PC-9 (cell line): ENCODE results near the gene WSCD1.

Experiments used
- CTCF ChIP-seq: fragments of 200-600 bp; sonication (generic); conservative IDR thresholded peaks from 2 replicates; pipeline ENCODE4 v1.6.1; 2017; ENCODE audit warnings: mixed run types, antibody characterized with exemption, mild to moderate bottlenecking, moderate library complexity
- EZH2 ChIP-seq: fragments of 200-600 bp; sonication (generic); IDR thresholded peaks from 2 replicates; pipeline ENCODE4 v1.8.0; 2017; ENCODE audit warnings: antibody characterized with exemption, low read depth

GRCh38 chr17:6041246-6041645 lies 28.9 kb upstream of the WSCD1 start:
- TF ChIP-seq CTCF (no peak), EZH2 (no peak)
